ENCODE measurements around the gene GLDC. TPM values are rescaled to one million over a fixed set of nuclear protein-coding genes. Genes with fewer than 3 reads are reported as not detected.

GLDC gene
- total RNA-seq, 5 donors from 2014 or later (not counting 1 experiment from before 2014, with no cell fraction given) = 0.21 to 0.79 (median 0.70) TPM

GRCh38 chr9:6484210-6484609 is 161.3 kb downstream of the GLDC start:
- no peak for ATAC-seq (replicated peaks in 1 of 4)

More at GRCh38 chr9:6484210-6484609, 161.3 kb downstream of the GLDC start:
- Mint-ChIP-seq H3K27ac (no peak overlapping the region), H3K36me3 (peaks cover 26% of the 10 kb centered on the region), H3K9me3 (no peaks in the 10 kb centered on the region), H3K4me1 (no peaks in the 10 kb centered on the region), H3K4me3 (no peak overlapping the region), H3K27me3 (no peaks in the 10 kb centered on the region)
- no peak overlapping the region for H3K4me3 ChIP-seq (ENCODE audit: control insufficient read depth in 1 of 2, extremely low read depth in 1 of 2, low read length in 1 of 2)
- POLR2A ChIA-PET = interaction anchor here in 1 of 2 donors (0.5 to 0.6 kb wide), 2 partner anchors 8 to 129 kb away, joined by 3 to 10 read pairs; no protein-coding TSS in a partner anchor
- no CpG with 5 or more reads among the region's 2 CpGs for WGBS (ENCODE audit: insufficient coverage)
- no peaks in the 10 kb centered on the region for H3K4me1 ChIP-seq (ENCODE audit: control insufficient read depth in 1 of 2, extremely low read depth in 1 of 2, insufficient read depth in 2 of 2, low read length in 2 of 2)
- DNase-seq = no peak
- no peak overlapping the region for H3K27ac ChIP-seq (ENCODE audit: low read length)
- peaks cover 12 to 77% of the 10 kb centered on the region in 2 donors for H3K36me3 ChIP-seq (ENCODE audit: control insufficient read depth in 2 of 2, extremely low read depth in 1 of 2, insufficient read depth in 1 of 2, low read length in 1 of 2)
- no peaks in the 10 kb centered on the region for H3K27me3 ChIP-seq (replicated peaks in 1 of 2; ENCODE audit: control insufficient read depth in 2 of 2, extremely low read depth in 1 of 2, insufficient read depth in 2 of 2, low read length in 1 of 2)
- H3K9me3 ChIP-seq = no peaks in the 10 kb centered on the region
- CTCF ChIA-PET = interaction anchor here (0.6 to 0.7 kb wide), 5 partner anchors 22 to 953 kb away, joined by 3 to 7 read pairs (median 5); no protein-coding TSS in a partner anchor

Other genes with a start within 250 kb of the GLDC start
- gene UHRF2, start 232.5 kb downstream of the GLDC start, total RNA-seq = 100 to 1,000 TPM in 2 of 5 donors, 10 to 100 TPM in 3; 92.7 to 125 (median 96.2) TPM
- 100 to 1,000 TPM in 2 of 5 donors, 10 to 100 TPM in 3; 66.4 to 107 (median 76.0) TPM for gene KDM4C, start 112.2 kb upstream of the GLDC start, total RNA-seq

All from T-cell (primary cell).